A673 (cell line): Measurements from ENCODE around the gene SND1. TPM values are rescaled to one million over a fixed set of nuclear protein-coding genes. Genes with fewer than 3 reads are reported as not detected.

ENCODE experiments used
- BruUV-seq: library from RNA; stranded (reverse); fragments of 400-500 nt; replicated peaks from 2 replicates; lab custom pipeline; 2021; lab: Mats Ljungman, UMichigan
- CTCF ChIA-PET: fragments of 300-600 bp; sonication (Branson Sonifier 250); formaldehyde crosslinking; loops from one replicate; lab custom pipeline; 2022; ENCODE audit warnings: antibody characterized with exemption; lab: Charles Lee
- POLR2A ChIA-PET: fragments of 300-600 bp; sonication (Branson Sonifier 250); formaldehyde crosslinking; loops from one replicate; lab custom pipeline; 2022; ENCODE audit warnings: antibody characterized with exemption; ENCODE audit not compliant: low non-redundant PET; lab: Charles Lee
- DNase-seq: peaks from one replicate; pipeline ENCODE4 v3.0.0-alpha.2; 2015; ENCODE audit warnings: low spot score
- H3K27ac ChIP-seq: fragments of 200-600 bp; sonication (generic); 2 replicates; pipeline ENCODE4 v1.5.1; 2016; ENCODE audit warnings: mixed run types, low read depth, mild to moderate bottlenecking, mixed read lengths, antibody characterized with exemption, low read length; ENCODE audit not compliant: poor library complexity, severe bottlenecking
- H3K27me3 ChIP-seq: fragments of 200-600 bp; sonication (generic); replicated peaks from 2 replicates; pipeline ENCODE4 v1.6.1; 2017; ENCODE audit warnings: mixed run types, low read depth, mild to moderate bottlenecking, mixed read lengths, antibody characterized with exemption, low read length; ENCODE audit not compliant: insufficient read depth, poor library complexity
- H3K36me3 ChIP-seq: fragments of 200-600 bp; sonication (generic); 2 replicates; pipeline ENCODE4 v1.6.1; 2016; ENCODE audit warnings: mixed run types, mild to moderate bottlenecking, mixed read lengths, antibody characterized with exemption, low read length; ENCODE audit not compliant: insufficient read depth, poor library complexity, severe bottlenecking
- H3K4me1 ChIP-seq: fragments of 200-600 bp; sonication (generic); 2 replicates; pipeline ENCODE4 v1.6.1; 2017; ENCODE audit warnings: mixed run types, mild to moderate bottlenecking, mixed read lengths, antibody characterized with exemption, low read length; ENCODE audit not compliant: insufficient read depth, poor library complexity, severe bottlenecking
- H3K4me3 ChIP-seq: fragments of 200-600 bp; sonication (generic); 2 replicates; pipeline ENCODE4 v1.5.1; 2016; ENCODE audit warnings: low read depth, mixed run types, mild to moderate bottlenecking, mixed read lengths, low read length; ENCODE audit not compliant: poor library complexity, severe bottlenecking
- H3K9me3 ChIP-seq: fragments of 200-600 bp; sonication (generic); 2 replicates; pipeline ENCODE4 v1.6.1; 2016; ENCODE audit warnings: mixed run types, low read depth, mild to moderate bottlenecking, mixed read lengths, antibody characterized with exemption, low read length; ENCODE audit not compliant: poor library complexity, severe bottlenecking
- CTCF ChIP-seq: fragments of 300-800, 200-600 bp; sonication (generic); conservative IDR thresholded peaks from 2 replicates; pipeline ENCODE4 v1.5.1; 2017; ENCODE audit warnings: low read depth, mild to moderate bottlenecking, antibody characterized with exemption, low read length, moderate library complexity, mixed read lengths
- EZH2 ChIP-seq: fragments of 200-600 bp; sonication (generic); IDR thresholded peaks from 2 replicates; pipeline ENCODE4 v1.6.1; 2017; ENCODE audit warnings: borderline replicate concordance, low read depth, mild to moderate bottlenecking, mixed read lengths, antibody characterized with exemption, low read length; ENCODE audit not compliant: poor library complexity, severe bottlenecking
- intact Hi-C: fragments of 100-400 bp; cut with micrococcal nuclease; formaldehyde crosslinking; loops from one replicate; pipeline ENCODE4 v1.10.0; 2022; ENCODE audit not compliant: unreplicated experiment
- total RNA-seq: library from RNA; stranded (reverse); gene quantifications from 2 replicates; pipeline ENCODE4 v1.2.3, GENCODE V29; 2021

Gene SND1
- total RNA-seq, 1 experiment from 2014 or later, result 177 TPM

GRCh38 chr7:127998671-127999070 is 346.7 kb downstream of the SND1 start:
- Histone ChIP-seq H3K4me3 (no peak overlapping the region), H3K9me3 (no peaks in the 10 kb centered on the region), H3K36me3 (no peaks in the 10 kb centered on the region), H3K4me1 (no peaks in the 10 kb centered on the region), H3K27me3 (no peaks in the 10 kb centered on the region), H3K27ac (no peak overlapping the region)
- ChIA-PET CTCF (no interaction called here), POLR2A (no interaction called here)
- intact Hi-C loops, result no loop called here
- DNase-seq, result no peak
- no peak for TF ChIP-seq EZH2
- no peak for TF ChIP-seq CTCF
- no TSS peak for BruUV-seq

GRCh38 chr7:128000048-128000447 is 348.1 kb downstream of the SND1 start:
- intact Hi-C loops, result no loop called here
- Histone ChIP-seq H3K4me3 (no peak overlapping the region), H3K27me3 (no peaks in the 10 kb centered on the region), H3K9me3 (no peaks in the 10 kb centered on the region), H3K4me1 (no peaks in the 10 kb centered on the region), H3K36me3 (no peaks in the 10 kb centered on the region), H3K27ac (no peak overlapping the region)
- BruUV-seq, result no TSS peak
- POLR2A ChIA-PET, result no interaction called here
- TF ChIP-seq CTCF, result no peak
- CTCF ChIA-PET, result interaction anchor here (0.6 kb wide), 1 partner anchor 18 kb away, joined by 5 read pairs; no protein-coding TSS in a partner anchor
- no peak for DNase-seq

GRCh38 chr7:128000854-128001265 is 348.9 kb downstream of the SND1 start:
- TF ChIP-seq EZH2 (no peak), CTCF (no peak)
- POLR2A ChIA-PET, result no interaction called here
- H3K4me1 ChIP-seq, result no peaks in the 10 kb centered on the region
- H3K36me3 ChIP-seq, result no peaks in the 10 kb centered on the region
- H3K9me3 ChIP-seq, result no peaks in the 10 kb centered on the region
- H3K27me3 ChIP-seq, result no peaks in the 10 kb centered on the region
- DNase-seq, result no peak
- no peak overlapping the region for H3K27ac ChIP-seq
- H3K4me3 ChIP-seq, result no peak overlapping the region
- intact Hi-C loops, result no loop called here
- no TSS peak for BruUV-seq
- CTCF ChIA-PET, result no interaction called here
